Transverse colon (tissue), 4 donors: ENCODE measurements around the gene POLRMT. TPM values are rescaled to one million over a fixed set of nuclear protein-coding genes. Genes with fewer than 3 reads are reported as not detected.

Source experiments
- DNase-seq: peaks from one replicate; pipeline ENCODE4 v3.0.0-alpha.2; 2019
- H3K27ac ChIP-seq, 4 donors: fragments of 200-600 bp; sonication (generic); 2 replicates each; pipeline ENCODE4 v1.5.1; 2016 to 2018; ENCODE audit warnings: inconsistent platforms in 4 of 4
- H3K27me3 ChIP-seq: fragments of 200-600 bp; sonication (generic); 2 replicates; pipeline ENCODE4 v1.5.1; 2017; ENCODE audit warnings: inconsistent platforms
- H3K36me3 ChIP-seq, 4 donors: fragments of 200-600 bp; sonication (generic); 2 replicates each; pipeline ENCODE4 v1.5.1; 2017 to 2019; ENCODE audit warnings: inconsistent platforms in 4 of 4
- H3K4me1 ChIP-seq, 4 donors: fragments of 200-600 bp; sonication (generic); 2 replicates each; pipeline ENCODE4 v1.5.1; 2017 to 2020; ENCODE audit warnings: inconsistent platforms in 4 of 4
- H3K4me3 ChIP-seq, 4 donors: fragments of 200-600 bp; sonication (generic); 1 replicate in 1 of 4; 2 replicates in 3 of 4; pipeline versions ENCODE4 v1.5.1 to v1.6.1; 2017 to 2019; ENCODE audit warnings: inconsistent platforms in 4 of 4
- H3K9me3 ChIP-seq, 2 donors: fragments of 200-600 bp; sonication (generic); 2 replicates each; pipeline ENCODE4 v1.5.1; 2017 to 2019; ENCODE audit warnings: inconsistent platforms in 2 of 2
- EP300 ChIP-seq: sonication (generic); formaldehyde crosslinking; IDR thresholded peaks from one replicate; pipeline ENCODE4 v1.6.1; 2017; ENCODE audit warnings: antibody characterized with exemption, low read depth
- POLR2A ChIP-seq: fragments of 450-650 bp; IDR thresholded peaks from one replicate; pipeline ENCODE4 v1.6.1; 2016; ENCODE audit warnings: antibody characterized with exemption, mild to moderate bottlenecking, moderate library complexity
- POLR2AphosphoS5 ChIP-seq, 3 donors: sonication (generic); formaldehyde crosslinking; IDR thresholded peaks; one replicate each; pipeline ENCODE4 v1.6.1; 2016; ENCODE audit warnings: antibody characterized with exemption in 3 of 3
- WGBS, 2 donors: methylation state at CpG; one replicate each; pipeline ENCODE4 v1.1.5; 2018; ENCODE audit warnings: low coverage in 1 of 2; 5-methylcytosine and 5-hydroxymethylcytosine counted together
- in situ Hi-C, 4 donors: fragments of 200-750 bp; cut with MboI; loops; one replicate each; pipeline versions ENCODE4 v1.15.0 to v1.15.1; 2017; ENCODE audit warnings: low sequenced_read_pairs in 3 of 4, low pct_ligation_motif_present in 1 of 4, low pct_unique_long_range_greater_than_20kb in 1 of 4
- intact Hi-C: fragments of 100-400 bp; cut with DNase I; formaldehyde crosslinking; loops from one replicate; pipeline ENCODE4 v1.15.1; 2023; ENCODE audit warnings: low total_unique reads
- total RNA-seq, 4 donors: library from RNA; depleted of rRNA; stranded (reverse); fragments of >200 nt; gene quantifications; one replicate each; pipeline ENCODE4 v1.1.0, GENCODE V29; 2016
- TF ChIP-seq, protein P1 (sequence below), 5 experiments: fragments of 200-600 bp in 3 of 5; fragments of 450-650 bp in 2 of 5; sonication (generic) in 3 of 5; IDR thresholded peaks; 1 replicate in 2 of 5; 2 replicates in 3 of 5; pipeline ENCODE4 v1.5.1; 2016 to 2017; ENCODE audit warnings: antibody characterized with exemption in 5 of 5, inconsistent platforms in 3 of 5, mild to moderate bottlenecking in 2 of 5, moderate library complexity in 1 of 5

Gene POLRMT
- total RNA-seq, 4 donors from 2014 or later: 45.9 to 114 (median 63.9) TPM

DNA sequence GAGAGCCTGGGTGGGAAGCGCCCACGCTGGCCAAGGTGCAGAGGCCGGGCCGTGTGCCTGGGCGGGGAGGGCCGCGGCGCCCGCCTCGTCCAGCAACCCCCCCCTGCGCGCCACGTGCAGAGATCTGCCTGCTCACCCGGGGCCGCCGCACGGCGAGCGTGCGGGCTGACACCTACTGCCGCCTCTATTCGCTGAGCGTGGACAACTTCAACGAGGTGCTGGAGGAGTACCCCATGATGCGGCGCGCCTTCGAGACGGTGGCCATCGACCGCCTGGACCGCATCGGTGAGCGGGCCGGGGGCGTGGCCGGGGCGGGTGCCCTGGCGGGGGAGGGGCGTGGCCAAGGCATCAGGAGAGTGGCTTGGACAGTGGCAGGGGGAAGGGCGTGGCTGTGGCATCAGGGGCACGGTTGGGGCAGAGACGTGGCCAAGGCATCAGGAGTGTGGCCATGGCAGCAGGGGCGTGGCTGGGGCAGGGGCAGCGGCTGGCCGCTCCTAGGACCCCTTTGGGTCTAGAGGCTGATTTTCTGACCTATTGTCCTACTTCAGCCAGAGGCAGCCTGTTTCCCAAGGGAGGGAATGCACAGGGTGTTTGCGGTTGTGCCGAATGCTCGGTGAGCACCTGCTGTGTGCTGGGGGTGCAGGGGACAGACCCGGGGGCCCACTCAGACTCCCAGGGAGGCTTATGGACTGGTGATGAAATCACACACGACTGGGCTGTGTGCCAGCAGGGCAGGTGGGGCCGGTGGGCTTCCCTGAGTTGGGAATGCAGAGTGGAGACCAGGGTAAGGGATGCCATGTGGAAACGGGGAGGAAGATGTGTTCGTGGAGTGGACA is 19.4 kb downstream of the POLRMT start:
- Histone ChIP-seq H3K36me3 (peaks cover 0 to 13% (median 5%) of the 10 kb centered on the region in 4 donors), H3K9me3 (no peaks in the 10 kb centered on the region), H3K27ac (no peak overlapping the region), H3K4me3 (no peak overlapping the region), H3K4me1 (peaks cover 0 to 26% (median 9%) of the 10 kb centered on the region in 4 donors), H3K27me3 (peaks cover 37% of the 10 kb centered on the region)
- TF ChIP-seq POLR2A: no peak
- TF ChIP-seq, protein P1, sequence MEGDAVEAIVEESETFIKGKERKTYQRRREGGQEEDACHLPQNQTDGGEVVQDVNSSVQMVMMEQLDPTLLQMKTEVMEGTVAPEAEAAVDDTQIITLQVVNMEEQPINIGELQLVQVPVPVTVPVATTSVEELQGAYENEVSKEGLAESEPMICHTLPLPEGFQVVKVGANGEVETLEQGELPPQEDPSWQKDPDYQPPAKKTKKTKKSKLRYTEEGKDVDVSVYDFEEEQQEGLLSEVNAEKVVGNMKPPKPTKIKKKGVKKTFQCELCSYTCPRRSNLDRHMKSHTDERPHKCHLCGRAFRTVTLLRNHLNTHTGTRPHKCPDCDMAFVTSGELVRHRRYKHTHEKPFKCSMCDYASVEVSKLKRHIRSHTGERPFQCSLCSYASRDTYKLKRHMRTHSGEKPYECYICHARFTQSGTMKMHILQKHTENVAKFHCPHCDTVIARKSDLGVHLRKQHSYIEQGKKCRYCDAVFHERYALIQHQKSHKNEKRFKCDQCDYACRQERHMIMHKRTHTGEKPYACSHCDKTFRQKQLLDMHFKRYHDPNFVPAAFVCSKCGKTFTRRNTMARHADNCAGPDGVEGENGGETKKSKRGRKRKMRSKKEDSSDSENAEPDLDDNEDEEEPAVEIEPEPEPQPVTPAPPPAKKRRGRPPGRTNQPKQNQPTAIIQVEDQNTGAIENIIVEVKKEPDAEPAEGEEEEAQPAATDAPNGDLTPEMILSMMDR (IDR thresholded peaks at IDR 0.05): no peak
- TF ChIP-seq POLR2AphosphoS5 (IDR thresholded peaks at IDR 0.05): no peak
- TF ChIP-seq EP300: no peak
- DNase-seq: no peak
- in situ Hi-C loops (no loop called here), intact Hi-C loops (no loop called here)
- 0 to 86% methylated on average over 1 to 47 of the region's 54 CpGs for WGBS, 2 donors

DNA sequence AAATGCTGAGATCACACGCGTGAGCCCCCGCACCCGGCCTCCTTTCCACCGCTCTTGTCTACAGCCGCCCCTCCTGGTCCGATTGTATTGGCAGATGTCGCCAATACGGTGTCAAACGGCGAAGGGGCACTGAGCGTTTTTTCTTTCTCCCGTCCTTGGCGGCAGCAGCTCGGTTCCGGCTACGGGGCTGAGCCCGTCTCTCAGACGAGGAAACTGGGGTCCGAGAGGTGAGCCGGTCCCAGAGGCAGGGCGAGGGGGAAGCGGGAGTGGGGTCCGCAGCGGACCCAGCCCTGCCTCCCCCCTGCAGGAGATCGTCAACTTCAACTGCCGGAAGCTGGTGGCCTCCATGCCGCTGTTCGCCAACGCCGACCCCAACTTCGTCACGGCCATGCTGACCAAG is 20.4 kb downstream of the POLRMT start:
- 85 to 93% methylated on average over 5 to 32 of the region's 33 CpGs for WGBS, 2 donors
- in situ Hi-C loops: no loop called here

DNA sequence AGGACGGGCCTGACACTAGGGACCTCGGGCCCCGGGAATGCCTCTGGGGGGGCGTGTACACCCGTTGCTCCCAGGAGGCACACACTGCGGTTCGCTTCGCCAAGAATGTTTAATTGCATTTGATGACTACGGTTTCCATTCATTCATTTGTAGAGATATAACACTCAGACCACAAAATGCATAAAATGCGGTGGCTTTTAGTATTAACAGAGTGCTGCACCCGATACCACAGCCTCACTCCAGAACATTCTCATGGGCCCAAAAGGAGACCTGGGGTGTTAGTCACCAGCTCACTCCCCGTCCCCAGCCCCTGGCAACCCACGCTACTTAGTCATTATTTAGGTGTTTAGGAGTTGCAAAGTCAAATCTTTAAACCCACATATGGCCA is 21.9 kb downstream of the POLRMT start:
- TF ChIP-seq EP300: no peak
- intact Hi-C loops (no loop called here), in situ Hi-C loops (no loop called here)
- peaks cover 34% of the 10 kb centered on the region for H3K27me3 ChIP-seq
- no peak overlapping the region for H3K4me3 ChIP-seq
- no peaks in the 10 kb centered on the region for H3K36me3 ChIP-seq
- WGBS, 2 donors: 18% methylated on average over 13 of the region's 13 CpGs; no CpG with 5 or more reads in 1 of the 2 donors
- H3K9me3 ChIP-seq: no peaks in the 10 kb centered on the region
- H3K27ac ChIP-seq: peak overlapping the region; percentile 19 to 70 (median 55)
- no peak for DNase-seq
- peaks cover 0 to 24% (median 7%) of the 10 kb centered on the region in 4 donors for H3K4me1 ChIP-seq

More for the DNA sequence above, 20.4 kb downstream of the POLRMT start:
- DNase-seq: no peak
- Histone ChIP-seq H3K4me3 (no peak overlapping the region), H3K36me3 (peaks cover 0 to 5% (median under 1%) of the 10 kb centered on the region in 4 donors), H3K4me1 (peaks cover 0 to 28% (median 9%) of the 10 kb centered on the region in 4 donors), H3K27me3 (peaks cover 41% of the 10 kb centered on the region), H3K27ac (no peak overlapping the region), H3K9me3 (no peaks in the 10 kb centered on the region)
- no peak for TF ChIP-seq POLR2A
- TF ChIP-seq POLR2AphosphoS5 (IDR thresholded peaks at IDR 0.05): no peak
- no peak for TF ChIP-seq EP300
- TF ChIP-seq, protein P1 (IDR thresholded peaks at IDR 0.05): no peak
- intact Hi-C loops: no loop called here

DNA sequence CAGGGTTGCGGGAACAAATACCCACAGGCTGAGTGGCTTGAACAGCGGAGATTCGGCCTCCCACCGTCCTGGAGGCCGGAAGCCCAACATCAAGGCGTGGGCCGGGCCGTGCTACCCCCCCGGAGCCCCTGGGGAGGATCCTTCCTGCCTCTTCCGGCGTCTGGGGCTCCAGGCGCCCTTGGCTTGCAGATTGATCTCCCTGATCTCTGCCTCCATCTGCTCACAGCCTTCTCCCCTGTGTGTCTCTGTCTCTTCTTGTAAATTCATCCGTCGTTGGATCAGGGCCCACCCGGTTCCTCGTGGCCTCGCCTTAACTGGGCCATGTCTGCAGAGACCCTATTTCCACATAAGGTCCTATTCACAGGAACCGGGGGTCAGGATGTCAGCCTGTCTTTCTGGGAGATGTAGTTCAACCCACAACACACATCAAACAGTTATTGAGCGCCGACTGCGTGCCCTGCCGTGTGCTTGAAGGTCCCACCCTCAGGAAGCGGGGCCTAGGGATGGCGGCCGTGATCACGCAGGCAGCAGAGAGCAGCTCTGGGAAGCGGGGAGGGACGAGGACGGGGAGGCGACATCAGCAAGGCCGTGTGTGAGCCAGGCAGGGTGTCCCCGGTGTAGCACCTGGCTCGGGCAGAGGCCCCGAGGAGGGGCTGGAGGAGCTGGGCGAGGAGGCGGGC is 22.4 kb downstream of the POLRMT start:
- Histone ChIP-seq H3K9me3 (no peaks in the 10 kb centered on the region), H3K4me3 (peak overlapping the region in 2 of 4 donors; percentile 21 to 40), H3K27me3 (peaks cover 32% of the 10 kb centered on the region), H3K27ac (peak overlapping the region; percentile 19 to 70 (median 55)), H3K36me3 (no peaks in the 10 kb centered on the region), H3K4me1 (peaks cover 0 to 21% (median 5%) of the 10 kb centered on the region in 4 donors)
- DNase-seq: peak; percentile 54
- intact Hi-C loops (no loop called here), in situ Hi-C loops (no loop called here)
- no peak for TF ChIP-seq POLR2AphosphoS5 (IDR thresholded peaks at IDR 0.05)
- no peak for TF ChIP-seq POLR2A
- TF ChIP-seq EP300: no peak
- TF ChIP-seq, protein P1 (IDR thresholded peaks at IDR 0.05): no peak
- WGBS, 2 donors: 16 to 19% methylated on average over 5 to 34 of the region's 36 CpGs
